ENCODE measurements around the gene MYMX.

DNA sequence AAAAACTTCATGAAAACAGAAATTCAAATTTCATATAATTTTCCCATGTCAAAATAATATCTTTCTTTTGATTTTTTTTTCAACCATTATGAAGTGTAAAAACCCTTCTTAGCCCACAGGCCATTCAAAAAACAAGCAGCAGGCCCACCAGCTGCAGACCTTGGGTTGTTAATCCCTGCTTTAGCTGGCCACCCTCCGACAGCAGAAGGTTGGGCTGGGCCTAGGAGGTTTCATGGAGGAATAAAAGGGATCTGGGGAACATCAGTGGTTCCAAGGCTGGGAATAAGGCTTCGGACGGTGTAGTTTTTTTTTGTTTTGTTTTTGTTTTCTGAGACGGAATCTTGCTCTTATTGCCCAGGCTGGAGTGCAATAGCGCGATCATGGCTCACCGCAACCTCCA is 26.6 kb downstream of the MYMX start:
- TF ChIP-seq, protein P1, sequence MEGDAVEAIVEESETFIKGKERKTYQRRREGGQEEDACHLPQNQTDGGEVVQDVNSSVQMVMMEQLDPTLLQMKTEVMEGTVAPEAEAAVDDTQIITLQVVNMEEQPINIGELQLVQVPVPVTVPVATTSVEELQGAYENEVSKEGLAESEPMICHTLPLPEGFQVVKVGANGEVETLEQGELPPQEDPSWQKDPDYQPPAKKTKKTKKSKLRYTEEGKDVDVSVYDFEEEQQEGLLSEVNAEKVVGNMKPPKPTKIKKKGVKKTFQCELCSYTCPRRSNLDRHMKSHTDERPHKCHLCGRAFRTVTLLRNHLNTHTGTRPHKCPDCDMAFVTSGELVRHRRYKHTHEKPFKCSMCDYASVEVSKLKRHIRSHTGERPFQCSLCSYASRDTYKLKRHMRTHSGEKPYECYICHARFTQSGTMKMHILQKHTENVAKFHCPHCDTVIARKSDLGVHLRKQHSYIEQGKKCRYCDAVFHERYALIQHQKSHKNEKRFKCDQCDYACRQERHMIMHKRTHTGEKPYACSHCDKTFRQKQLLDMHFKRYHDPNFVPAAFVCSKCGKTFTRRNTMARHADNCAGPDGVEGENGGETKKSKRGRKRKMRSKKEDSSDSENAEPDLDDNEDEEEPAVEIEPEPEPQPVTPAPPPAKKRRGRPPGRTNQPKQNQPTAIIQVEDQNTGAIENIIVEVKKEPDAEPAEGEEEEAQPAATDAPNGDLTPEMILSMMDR (IDR thresholded peaks at IDR 0.05) = no peak
- TF ChIP-seq POLR2A (IDR thresholded peaks at IDR 0.05) (no peak), EP300 (IDR thresholded peaks at IDR 0.05) (no peak)

Data from tibial nerve (tissue), 4 donors.